H9 (cell line): Measurements from ENCODE around the gene STARD3NL. TPM values are rescaled to one million over a fixed set of nuclear protein-coding genes. Genes with fewer than 3 reads are reported as not detected.

ENCODE experiments used
- DNase-seq: peaks from one replicate; pipeline ENCODE4 v3.0.0-alpha.2; 2017
- H2AFZ ChIP-seq: one replicate; pipeline ENCODE4 v1.6.1; 2013; ENCODE audit warnings: mild to moderate bottlenecking, low read length, control low read depth, moderate library complexity
- H2AK5ac ChIP-seq: 2 replicates; pipeline ENCODE4 v1.6.1; 2013; ENCODE audit warnings: low read length, control low read depth, mixed read lengths; ENCODE audit not compliant: insufficient read length
- H2BK120ac ChIP-seq: one replicate; pipeline ENCODE4 v1.6.1; 2013; ENCODE audit warnings: low read depth, mild to moderate bottlenecking, low read length, control low read depth, inconsistent platforms; ENCODE audit not compliant: poor library complexity, severe bottlenecking
- H2BK12ac ChIP-seq: 2 replicates; pipeline ENCODE4 v1.6.1; 2013; ENCODE audit warnings: low read length, control low read depth, mixed read lengths, low read depth; ENCODE audit not compliant: insufficient read length
- H2BK15ac ChIP-seq: 2 replicates; pipeline ENCODE4 v1.6.1; 2013; ENCODE audit warnings: low read depth, low read length, control low read depth
- H2BK20ac ChIP-seq: one replicate; pipeline ENCODE4 v1.6.1; 2013; ENCODE audit warnings: low read depth, mild to moderate bottlenecking, low read length, control low read depth, inconsistent platforms; ENCODE audit not compliant: poor library complexity, severe bottlenecking
- H2BK5ac ChIP-seq: 2 replicates; pipeline ENCODE4 v1.6.1; 2013; ENCODE audit warnings: low read length, control low read depth, mixed read lengths; ENCODE audit not compliant: insufficient read length
- H3K14ac ChIP-seq: 2 replicates; pipeline ENCODE4 v1.6.1; 2013; ENCODE audit warnings: low read length, control low read depth; ENCODE audit not compliant: insufficient read depth
- H3K18ac ChIP-seq: 2 replicates; pipeline ENCODE4 v1.6.1; 2013; ENCODE audit warnings: low read depth, mild to moderate bottlenecking, mixed read lengths, low read length, control low read depth; ENCODE audit not compliant: insufficient read length
- H3K23ac ChIP-seq: 2 replicates; pipeline ENCODE4 v1.6.1; 2013; ENCODE audit warnings: low read length, control low read depth, mixed read lengths, low read depth; ENCODE audit not compliant: insufficient read length
- H3K23me2 ChIP-seq: 2 replicates; pipeline ENCODE4 v1.6.1; 2013; ENCODE audit warnings: low read depth, mild to moderate bottlenecking, mixed read lengths, low read length, control low read depth; ENCODE audit not compliant: insufficient read length, poor library complexity, severe bottlenecking
- H3K27ac ChIP-seq: 2 replicates; pipeline ENCODE4 v1.5.1; 2013; ENCODE audit warnings: low read length, control low read depth, mixed read lengths, low read depth; ENCODE audit not compliant: insufficient read length
- H3K27me3 ChIP-seq: 2 replicates; pipeline ENCODE4 v1.6.1; 2013; ENCODE audit warnings: low read length, control low read depth, inconsistent platforms; ENCODE audit not compliant: insufficient read depth
- H3K4ac ChIP-seq: 2 replicates; pipeline ENCODE4 v1.6.1; 2013; ENCODE audit warnings: low read depth, mild to moderate bottlenecking, control low read depth, inconsistent platforms, low read length, moderate library complexity
- H3K4me1 ChIP-seq: 2 replicates; pipeline ENCODE4 v1.6.1; 2013; ENCODE audit warnings: low read length, control low read depth, inconsistent platforms; ENCODE audit not compliant: insufficient read depth
- H3K4me2 ChIP-seq: 2 replicates; pipeline ENCODE4 v1.6.1; 2013; ENCODE audit warnings: low read length, control low read depth, mixed read lengths; ENCODE audit not compliant: insufficient read length, insufficient read depth
- H3K56ac ChIP-seq: 2 replicates; pipeline ENCODE4 v1.6.1; 2013; ENCODE audit warnings: low read depth, mild to moderate bottlenecking, mixed read lengths, low read length, control low read depth; ENCODE audit not compliant: insufficient read length
- H3K79me1 ChIP-seq: 2 replicates; pipeline ENCODE4 v1.6.1; 2013; ENCODE audit warnings: low read depth, mild to moderate bottlenecking, moderate library complexity, low read length, control low read depth, inconsistent platforms; ENCODE audit not compliant: insufficient read depth, poor library complexity, severe bottlenecking
- H3K79me2 ChIP-seq: 2 replicates; pipeline ENCODE4 v1.6.1; 2013; ENCODE audit warnings: low read length, control low read depth, inconsistent platforms; ENCODE audit not compliant: insufficient read depth
- H3K9ac ChIP-seq: 2 replicates; pipeline ENCODE4 v1.6.1; 2013; ENCODE audit warnings: low read length, control low read depth, mixed read lengths; ENCODE audit not compliant: insufficient read length; ENCODE audit errors: extremely low read depth
- H3K9me3 ChIP-seq: one replicate; pipeline ENCODE4 v1.6.1; 2013; ENCODE audit warnings: low read depth, low read length, inconsistent platforms; ENCODE audit not compliant: control insufficient read depth
- H3T11ph ChIP-seq: one replicate; pipeline ENCODE4 v1.6.1; 2013; ENCODE audit warnings: mild to moderate bottlenecking, low read length, control low read depth, inconsistent platforms
- H4K20me1 ChIP-seq: one replicate; pipeline ENCODE4 v1.6.1; 2013; ENCODE audit not compliant: control insufficient read depth, insufficient read length, insufficient read depth
- H4K5ac ChIP-seq: 2 replicates; pipeline ENCODE4 v1.6.1; 2013; ENCODE audit warnings: low read depth, mild to moderate bottlenecking, mixed read lengths, low read length, control low read depth; ENCODE audit not compliant: insufficient read length
- H4K8ac ChIP-seq: replicated peaks from 2 replicates; pipeline ENCODE4 v1.6.1; 2013; ENCODE audit warnings: low read length, control low read depth, mixed read lengths, low read depth; ENCODE audit not compliant: insufficient read length
- H4K91ac ChIP-seq: 2 replicates; pipeline ENCODE4 v1.6.1; 2013; ENCODE audit warnings: low read depth, mild to moderate bottlenecking, moderate library complexity, mixed read lengths, low read length, control low read depth; ENCODE audit not compliant: insufficient read length
- H3K27ac Mint-ChIP-seq, 3 experiments: 2 replicates in 2 of 3; 3 replicates in 1 of 3; pipeline ENCODE4 v1.8.0; 2020 to 2021; ENCODE audit warnings: mixed read lengths in 3 of 3, mild to moderate bottlenecking in 1 of 3, moderate library complexity in 1 of 3
- H3K27me3 Mint-ChIP-seq: 2 replicates; pipeline ENCODE4 v1.8.0; 2021; ENCODE audit warnings: low read depth, mild to moderate bottlenecking, moderate library complexity, mixed read lengths
- H3K36me3 Mint-ChIP-seq, 3 experiments: 2 replicates in 2 of 3; 3 replicates in 1 of 3; pipeline ENCODE4 v1.8.0; 2020 to 2021; ENCODE audit warnings: low read depth in 3 of 3, mixed read lengths in 3 of 3; ENCODE audit not compliant: insufficient read depth in 1 of 3
- H3K4me1 Mint-ChIP-seq, 2 experiments: 2 replicates each; pipeline ENCODE4 v1.8.0; 2020; ENCODE audit warnings: mixed read lengths in 2 of 2
- H3K4me3 Mint-ChIP-seq, 2 experiments: 2 replicates in 1 of 2; 3 replicates in 1 of 2; pipeline ENCODE4 v1.8.0; 2020 to 2021; ENCODE audit warnings: mild to moderate bottlenecking in 2 of 2, mixed read lengths in 2 of 2, moderate library complexity in 1 of 2
- H3K9me3 Mint-ChIP-seq, 2 experiments: 2 replicates in 1 of 2; 3 replicates in 1 of 2; pipeline ENCODE4 v1.8.0; 2020; ENCODE audit warnings: mild to moderate bottlenecking in 2 of 2, mixed read lengths in 2 of 2, moderate library complexity in 1 of 2
- CTCF ChIP-seq: fragments of 200-600 bp; sonication (generic); conservative IDR thresholded peaks from 3 replicates; pipeline ENCODE4 v1.8.0; 2021; ENCODE audit warnings: antibody characterized with exemption, mild to moderate bottlenecking
- WGBS: extraction: QIAGEN DNeasy Blood & Tissue Kit; methylation state at CpG from one replicate; pipeline ENCODE4 v1.1.7; 2013; ENCODE audit warnings: missing lambda C conversion rate, low lambda C conversion rate, mixed read lengths; ENCODE audit not compliant: insufficient read length; ENCODE audit errors: extremely low coverage; 5-methylcytosine and 5-hydroxymethylcytosine counted together
- total RNA-seq: library from RNA; stranded (reverse); gene quantifications from 2 replicates; pipeline ENCODE4 v1.2.1, GENCODE V29; 2021

Gene STARD3NL
- total RNA-seq, 1 experiment from 2014 or later: 36.5 TPM

GRCh38 chr7:38211486-38211885 lies 33.4 kb downstream of the STARD3NL start:
- H3K27ac ChIP-seq: no peak overlapping the region
- H3K79me1 ChIP-seq: no peaks in the 10 kb centered on the region

More at GRCh38 chr7:38211486-38211885, 33.4 kb downstream of the STARD3NL start:
- no peak overlapping the region for H4K8ac ChIP-seq
- no peak overlapping the region for H3K4ac ChIP-seq
- Mint-ChIP-seq H3K27me3 (no peaks in the 10 kb centered on the region), H3K36me3 (peaks cover 0 to 9% (median 5%) of the 10 kb centered on the region in 3 experiments; a peak in 5 of 7 replicates), H3K4me1 (peaks cover 27 to 28% of the 10 kb centered on the region in 2 experiments), H3K27ac (no peak overlapping the region; a peak in 2 of 7 replicates), H3K9me3 (no peaks in the 10 kb centered on the region), H3K4me3 (no peak overlapping the region)
- no peak overlapping the region for H2AK5ac ChIP-seq
- H3K79me2 ChIP-seq: no peaks in the 10 kb centered on the region
- H4K91ac ChIP-seq: no peak overlapping the region
- DNase-seq: no peak
- no peak overlapping the region for H3K56ac ChIP-seq
- H3K14ac ChIP-seq: no peak overlapping the region
- H3K23ac ChIP-seq: peak overlapping the region; percentile 49
- no peak overlapping the region for H4K5ac ChIP-seq
- H4K20me1 ChIP-seq: no peaks in the 10 kb centered on the region
- no peak overlapping the region for H3T11ph ChIP-seq
- H2BK15ac ChIP-seq: no peak overlapping the region
- H3K27me3 ChIP-seq: no peaks in the 10 kb centered on the region
- H2BK120ac ChIP-seq: no peak overlapping the region
- H3K4me2 ChIP-seq: no peak overlapping the region
- H3K9ac ChIP-seq: no peak overlapping the region
- H3K23me2 ChIP-seq: no peaks in the 10 kb centered on the region
- no peak overlapping the region for H2AFZ ChIP-seq
- no peak overlapping the region for H2BK20ac ChIP-seq
- no peak overlapping the region for H2BK5ac ChIP-seq
- no peaks in the 10 kb centered on the region for H3K9me3 ChIP-seq
- H3K18ac ChIP-seq: no peak overlapping the region
- no CpG with 5 or more reads among the region's 1 CpG for WGBS
- no peak overlapping the region for H2BK12ac ChIP-seq
- no peak for TF ChIP-seq CTCF
- peaks cover 2% of the 10 kb centered on the region; the same call in 1 of the 2 replicates for H3K4me1 ChIP-seq
